Astrocyte (in vitro differentiated cells and primary cell): ENCODE results near the gene SMTN.

ENCODE experiments used
- CTCF ChIP-seq: IDR thresholded peaks from 2 replicates; pipeline ENCODE4 v1.5.1; 2011; ENCODE audit warnings: low read depth, mild to moderate bottlenecking, inconsistent platforms, low read length, moderate library complexity; ENCODE audit not compliant: insufficient read depth
- EZH2 ChIP-seq: IDR thresholded peaks from 2 replicates; pipeline ENCODE4 v1.6.1; 2012; ENCODE audit warnings: mild to moderate bottlenecking, low read length, inconsistent platforms; ENCODE audit not compliant: insufficient read depth

- TF ChIP-seq EZH2 (no peak), CTCF (no peak)
Observed at GRCh38 chr22:31075961-31076360, 5.2 kb upstream of the SMTN start.
